Tibial nerve (tissue), 4 donors: Measurements from ENCODE around the gene SLC31A1. TPM values are rescaled to one million over a fixed set of nuclear protein-coding genes. Genes with fewer than 3 reads are reported as not detected.
A peak's percentile ranks its signal among the peaks of the same experiment; 100 is the strongest.

Experiments
- DNase-seq, 2 donors: peaks; one replicate each; pipeline ENCODE4 v3.0.0-alpha.2; 2019; ENCODE audit warnings: low spot score in 2 of 2
- H3K27ac ChIP-seq, 4 donors: fragments of 200-600 bp; sonication (generic) in 3 of 4; one replicate each; pipeline ENCODE4 v1.5.1; 2017 to 2019; ENCODE audit warnings: mild to moderate bottlenecking in 1 of 4
- H3K27me3 ChIP-seq, 2 donors: fragments of 200-600 bp; sonication (generic) in 1 of 2; one replicate each; pipeline versions ENCODE4 v1.5.1 to v1.6.0; 2017 to 2019
- H3K36me3 ChIP-seq, 3 donors: fragments of 200-600 bp; sonication (generic); one replicate each; pipeline ENCODE4 v1.5.1; 2018 to 2019
- H3K4me1 ChIP-seq, 4 donors: fragments of 200-600 bp; sonication (generic) in 3 of 4; one replicate each; pipeline ENCODE4 v1.5.1; 2017 to 2019
- H3K4me3 ChIP-seq, 4 donors: fragments of 200-600 bp; sonication (generic) in 3 of 4; one replicate each; pipeline ENCODE4 v1.5.1; 2017 to 2019; ENCODE audit warnings: mild to moderate bottlenecking in 1 of 4, moderate library complexity in 1 of 4
- H3K9me3 ChIP-seq, 4 donors: fragments of 200-600 bp; sonication (generic) in 3 of 4; one replicate each; pipeline ENCODE4 v1.5.1; 2017 to 2019
- EP300 ChIP-seq, 2 donors: sonication (generic); formaldehyde crosslinking; IDR thresholded peaks; one replicate each; pipeline ENCODE4 v1.6.1; 2017; ENCODE audit warnings: antibody characterized with exemption in 2 of 2, mild to moderate bottlenecking in 1 of 2
- POLR2A ChIP-seq, 2 donors: fragments of 450-650 bp; IDR thresholded peaks; one replicate each; pipeline ENCODE4 v1.6.1; 2017; ENCODE audit warnings: antibody characterized with exemption in 2 of 2, mild to moderate bottlenecking in 2 of 2, moderate library complexity in 2 of 2
- WGBS, 2 donors: methylation state at CpG; one replicate each; pipeline ENCODE4 v1.1.5; 2018; 5-methylcytosine and 5-hydroxymethylcytosine counted together
- total RNA-seq, 4 donors: library from RNA; depleted of rRNA; stranded (reverse); fragments of >200 nt; gene quantifications; one replicate each; pipeline ENCODE4 v1.1.0, GENCODE V29; 2016
- TF ChIP-seq, protein P1 (sequence below), 5 experiments: fragments of 200-600 bp in 3 of 5; fragments of 450-650 bp in 2 of 5; sonication (generic) in 3 of 5; IDR thresholded peaks; one replicate each; pipeline ENCODE4 v1.5.1; 2016 to 2019; ENCODE audit warnings: antibody characterized with exemption in 5 of 5, mild to moderate bottlenecking in 3 of 5, moderate library complexity in 2 of 5

The SLC31A1 gene
- 10 to 100 TPM in 2 of 4 donors, 1 to 10 TPM in 2; 6.5 to 12.9 (median 10.6) TPM for total RNA-seq

DNA sequence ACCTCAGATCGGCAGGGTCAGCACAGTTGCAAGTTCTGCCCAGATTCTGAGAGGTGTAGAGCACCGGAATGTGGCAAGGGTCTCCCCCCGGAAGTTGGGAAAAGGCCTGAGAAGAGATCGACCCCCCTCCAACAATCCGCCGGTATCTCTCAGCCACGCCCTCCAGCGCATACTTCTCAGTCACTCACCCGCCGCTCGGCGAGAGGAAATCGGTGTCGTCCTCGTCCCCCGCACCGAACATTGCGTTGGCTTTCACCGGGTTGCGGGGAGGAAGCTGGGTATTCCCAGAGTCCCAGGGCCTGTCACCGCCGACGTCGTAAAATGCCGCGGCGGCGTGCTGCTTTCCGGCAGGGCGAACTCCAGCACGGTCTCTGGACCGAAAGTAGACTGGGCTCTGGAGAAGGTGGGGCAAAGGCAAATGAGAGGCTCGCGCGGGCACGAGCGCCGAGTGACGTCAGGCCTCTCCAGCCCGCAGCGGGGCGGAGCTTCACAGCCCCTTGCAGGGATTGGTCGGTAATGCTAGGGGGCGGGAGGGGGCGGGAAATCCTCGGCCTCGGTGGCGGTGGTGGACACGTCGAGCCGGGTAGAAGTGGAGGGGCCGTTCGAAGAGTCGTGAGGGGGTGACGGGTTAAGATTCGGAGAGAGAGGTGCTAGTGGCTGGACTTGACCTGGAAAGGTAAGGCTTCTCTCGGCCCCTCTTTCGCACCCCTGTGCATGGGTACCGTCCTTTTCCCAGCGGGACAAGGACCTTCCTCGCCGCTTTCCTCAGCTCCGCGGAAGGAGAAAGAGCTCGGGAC, at the start of gene SLC31A1, which contains the start of gene FKBP15:
SLC31A1 (plus strand) TSS at position 542 of the 797 bp plus-strand sequence. CDS start 34,605 bp downstream, outside the sequence.
FKBP15 (minus strand) TSS at position 275 of the 797 bp plus-strand sequence; CDS start at position 241, 34 bp downstream.
- 0 to 1% methylated on average over 58 to 63 of the region's 65 CpGs for WGBS, 2 donors

DNA sequence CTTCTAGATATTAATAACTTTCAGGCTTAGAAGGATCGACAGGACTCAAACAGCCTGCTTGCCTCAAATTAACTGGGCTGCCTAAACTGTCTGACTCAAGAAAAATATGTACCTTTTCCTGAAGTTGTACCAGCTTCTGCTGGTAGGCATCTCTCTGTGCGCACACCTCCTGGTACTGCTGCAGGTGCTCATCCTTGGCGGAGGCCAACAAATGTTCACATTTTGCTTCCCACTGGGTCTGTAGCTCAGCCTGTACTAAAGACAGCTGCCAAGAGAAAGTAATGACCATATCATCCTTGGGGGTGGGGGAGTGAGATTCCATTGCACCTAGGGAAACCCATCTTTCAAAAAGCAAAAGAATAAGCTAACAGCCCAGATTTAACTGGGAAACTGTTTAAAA, 48.0 kb upstream of the SLC31A1 start:
- H3K36me3 ChIP-seq, result peaks cover 4 to 95% (median 26%) of the 10 kb centered on the region in 3 donors
- no peak overlapping the region for H3K27ac ChIP-seq
- H3K4me1 ChIP-seq, result no peaks in the 10 kb centered on the region
- H3K9me3 ChIP-seq, result no peaks in the 10 kb centered on the region
- H3K27me3 ChIP-seq, result no peaks in the 10 kb centered on the region
- WGBS, 2 donors, result 81 to 86% methylated on average over 3 of the region's 3 CpGs
- TF ChIP-seq POLR2A (IDR thresholded peaks at IDR 0.05), result no peak
- TF ChIP-seq, protein P1, sequence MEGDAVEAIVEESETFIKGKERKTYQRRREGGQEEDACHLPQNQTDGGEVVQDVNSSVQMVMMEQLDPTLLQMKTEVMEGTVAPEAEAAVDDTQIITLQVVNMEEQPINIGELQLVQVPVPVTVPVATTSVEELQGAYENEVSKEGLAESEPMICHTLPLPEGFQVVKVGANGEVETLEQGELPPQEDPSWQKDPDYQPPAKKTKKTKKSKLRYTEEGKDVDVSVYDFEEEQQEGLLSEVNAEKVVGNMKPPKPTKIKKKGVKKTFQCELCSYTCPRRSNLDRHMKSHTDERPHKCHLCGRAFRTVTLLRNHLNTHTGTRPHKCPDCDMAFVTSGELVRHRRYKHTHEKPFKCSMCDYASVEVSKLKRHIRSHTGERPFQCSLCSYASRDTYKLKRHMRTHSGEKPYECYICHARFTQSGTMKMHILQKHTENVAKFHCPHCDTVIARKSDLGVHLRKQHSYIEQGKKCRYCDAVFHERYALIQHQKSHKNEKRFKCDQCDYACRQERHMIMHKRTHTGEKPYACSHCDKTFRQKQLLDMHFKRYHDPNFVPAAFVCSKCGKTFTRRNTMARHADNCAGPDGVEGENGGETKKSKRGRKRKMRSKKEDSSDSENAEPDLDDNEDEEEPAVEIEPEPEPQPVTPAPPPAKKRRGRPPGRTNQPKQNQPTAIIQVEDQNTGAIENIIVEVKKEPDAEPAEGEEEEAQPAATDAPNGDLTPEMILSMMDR (IDR thresholded peaks at IDR 0.05), result no peak
- no peak for TF ChIP-seq EP300 (IDR thresholded peaks at IDR 0.05)
- H3K4me3 ChIP-seq, result no peak overlapping the region
- DNase-seq, result no peak

More for the DNA sequence above, at the start of gene SLC31A1, which contains the start of gene FKBP15:
- Histone ChIP-seq H3K9me3 (no peaks in the 10 kb centered on the region), H3K36me3 (no peaks in the 10 kb centered on the region), H3K27me3 (no peaks in the 10 kb centered on the region), H3K4me1 (peaks cover 0 to 52% (median 20%) of the 10 kb centered on the region in 4 donors), H3K4me3 (peak within 1 kb of the TSS; percentile 59 to 92 (median 73)), H3K27ac (peak within 1 kb of the TSS; percentile 47 to 92 (median 89))
- peak; percentile 83 to 96 for TF ChIP-seq EP300 (IDR thresholded peaks at IDR 0.05)
- TF ChIP-seq POLR2A (IDR thresholded peaks at IDR 0.05), result peak; percentile 64 to 77
- TF ChIP-seq, protein P1 (IDR thresholded peaks at IDR 0.05), result peak in 1 of 5 experiments; percentile 37
- peak; percentile 94 to 95 for DNase-seq

DNA sequence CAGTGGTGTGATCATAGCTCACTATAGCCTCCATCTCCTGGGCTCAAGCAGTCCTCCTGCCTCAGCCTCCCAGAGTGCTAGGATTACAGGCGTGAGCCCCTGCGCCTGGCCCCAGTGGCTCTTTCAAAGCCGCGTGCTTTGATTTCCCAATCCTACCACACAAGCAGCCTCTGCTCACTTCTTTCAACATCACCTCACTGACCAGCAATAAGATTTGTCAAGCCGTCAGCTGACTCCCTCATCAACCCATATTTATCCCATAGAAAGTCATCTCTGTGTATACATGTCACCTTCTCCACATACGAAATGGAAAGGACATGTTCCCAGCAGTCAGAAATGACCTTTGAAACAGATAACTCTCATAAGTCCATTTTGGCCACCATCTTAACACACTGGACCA, 44.5 kb upstream of the SLC31A1 start:
- H3K4me3 ChIP-seq, result no peak overlapping the region
- WGBS, 2 donors, result 95 to 98% methylated on average over 6 of the region's 6 CpGs
- no peaks in the 10 kb centered on the region for H3K9me3 ChIP-seq
- TF ChIP-seq, protein P1 (IDR thresholded peaks at IDR 0.05), result no peak
- TF ChIP-seq POLR2A (IDR thresholded peaks at IDR 0.05), result no peak
- TF ChIP-seq EP300 (IDR thresholded peaks at IDR 0.05), result no peak
- H3K27ac ChIP-seq, result no peak overlapping the region
- DNase-seq, result no peak
- no peaks in the 10 kb centered on the region for H3K27me3 ChIP-seq
- H3K36me3 ChIP-seq, result peaks cover 0 to 94% (median 15%) of the 10 kb centered on the region in 3 donors
- H3K4me1 ChIP-seq, result no peaks in the 10 kb centered on the region

DNA sequence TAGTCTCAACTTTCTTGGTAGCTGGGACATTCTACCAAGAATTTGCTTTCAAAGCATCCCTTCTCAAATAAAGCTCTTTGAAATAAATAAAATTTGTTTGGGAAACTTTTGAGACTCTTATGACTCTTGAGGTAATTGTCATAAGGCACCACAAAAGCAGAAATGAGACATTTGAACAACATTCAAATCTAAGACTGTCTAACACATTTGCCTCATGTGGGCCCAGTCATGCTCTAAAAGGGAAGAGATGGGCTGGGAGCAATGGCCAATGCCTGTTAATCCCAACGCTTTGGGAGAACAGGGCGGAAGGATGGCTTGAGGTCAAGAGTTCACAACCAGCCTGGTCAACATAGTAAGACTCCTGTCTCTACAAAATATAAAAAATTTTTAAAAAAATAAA, 44.1 kb upstream of the SLC31A1 start:
- TF ChIP-seq POLR2A (IDR thresholded peaks at IDR 0.05) (no peak), EP300 (IDR thresholded peaks at IDR 0.05) (no peak)
- TF ChIP-seq, protein P1 (IDR thresholded peaks at IDR 0.05), result no peak
- H3K36me3 ChIP-seq, result peaks cover 0 to 94% (median 20%) of the 10 kb centered on the region in 3 donors
- no peak overlapping the region for H3K4me3 ChIP-seq
- no peaks in the 10 kb centered on the region for H3K9me3 ChIP-seq
- H3K27ac ChIP-seq, result no peak overlapping the region
- no peaks in the 10 kb centered on the region for H3K27me3 ChIP-seq
- H3K4me1 ChIP-seq, result no peaks in the 10 kb centered on the region
- no peak for DNase-seq
- WGBS, 2 donors, result 95 to 96% methylated on average over 2 of the region's 2 CpGs

DNA sequence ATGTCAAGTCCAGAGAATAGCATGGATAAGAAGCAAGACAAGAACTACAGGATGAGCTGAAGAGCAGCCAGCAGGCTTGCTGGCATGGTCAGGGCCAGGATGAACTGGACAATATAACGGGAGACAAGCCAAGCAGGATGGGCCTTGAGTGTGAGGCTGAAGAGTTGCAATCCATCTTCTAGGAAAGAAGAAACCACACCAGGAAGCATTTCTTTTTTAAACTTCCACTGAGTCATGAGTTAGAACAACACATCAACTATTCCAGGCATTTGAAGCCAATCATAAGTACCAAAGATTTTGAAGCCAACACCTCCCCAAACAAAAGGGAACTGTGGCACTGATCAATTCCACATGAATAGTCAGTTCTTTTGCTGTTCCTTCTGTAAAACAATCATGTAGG, 43.3 kb upstream of the SLC31A1 start:
- TF ChIP-seq POLR2A (IDR thresholded peaks at IDR 0.05) (no peak), EP300 (IDR thresholded peaks at IDR 0.05) (no peak)
- TF ChIP-seq, protein P1 (IDR thresholded peaks at IDR 0.05), result no peak
- Histone ChIP-seq H3K27me3 (no peaks in the 10 kb centered on the region), H3K27ac (no peak overlapping the region), H3K9me3 (no peaks in the 10 kb centered on the region), H3K4me3 (no peak overlapping the region), H3K4me1 (no peaks in the 10 kb centered on the region), H3K36me3 (peaks cover 0 to 94% (median 28%) of the 10 kb centered on the region in 3 donors)
- WGBS, 2 donors, result 52 to 100% methylated on average over 1 of the region's 1 CpG
- no peak for DNase-seq
